Cardiac fibroblast (primary cell): ENCODE data around the gene MICAL1.
A peak's percentile ranks its signal among the peaks of the same experiment; 100 is the strongest.

Experiments
- DNase-seq, 2 donors: peaks; one replicate each; pipeline versions ENCODE4 v3.0.0 to v3.0.0-alpha.2; 2010; ENCODE audit warnings: low read depth in 2 of 2
- H3K4me3 ChIP-seq, 2 donors: replicated peaks in 1 of 2; 1 replicate in 1 of 2; 2 replicates in 1 of 2; pipeline ENCODE4 v1.5.1; 2011; ENCODE audit warnings: low read depth in 2 of 2, low read length in 2 of 2, mild to moderate bottlenecking in 2 of 2, moderate library complexity in 1 of 2
- CTCF ChIP-seq: IDR thresholded peaks from one replicate; pipeline ENCODE4 v1.5.1; 2011; ENCODE audit warnings: low read depth, mild to moderate bottlenecking, low read length, inconsistent platforms

MICAL1 gene

GRCh38 chr6:109411034-109411433, 44.5 kb downstream of the MICAL1 start:
- no peak for DNase-seq
- no peak overlapping the region for H3K4me3 ChIP-seq
- no peak for TF ChIP-seq CTCF

- peak; percentile 83 to 90 for DNase-seq
- TF ChIP-seq CTCF, result no peak
- no peak overlapping the region for H3K4me3 ChIP-seq
Observed at GRCh38 chr6:109406196-109406595, 49.4 kb downstream of the MICAL1 start.

GRCh38 chr6:109397020-109397419, 58.6 kb downstream of the MICAL1 start:
- no peak overlapping the region for H3K4me3 ChIP-seq
- peak; percentile 44 for TF ChIP-seq CTCF
- DNase-seq, result peak; percentile 52 to 64

GRCh38 chr6:109396046-109396718, 59.4 kb downstream of the MICAL1 start:
- TF ChIP-seq CTCF, result no peak
- no peak overlapping the region for H3K4me3 ChIP-seq
- DNase-seq, result no peak
